Osteocyte (in vitro differentiated cells): ENCODE data around the gene LST1. TPM values are rescaled to one million over a fixed set of nuclear protein-coding genes. Genes with fewer than 3 reads are reported as not detected.
A peak's percentile ranks its signal among the peaks of the same experiment; 100 is the strongest.
"Not testable (repeated sequence)": the region's sequence is repeated elsewhere in the genome, so short reads cannot be mapped to it uniquely, and the experiment has no call there.

Source experiments
- DNase-seq: peaks from one replicate; pipeline ENCODE4 v3.0.0; 2021; ENCODE audit warnings: mixed read lengths; ENCODE audit not compliant: unreplicated experiment; ENCODE audit errors: extremely low spot score
- H3K27ac Mint-ChIP-seq: one replicate; pipeline ENCODE4 v1.8.0; 2021; ENCODE audit warnings: mild to moderate bottlenecking, mixed read lengths; ENCODE audit not compliant: unreplicated experiment
- H3K27me3 Mint-ChIP-seq: one replicate; pipeline ENCODE4 v1.8.0; 2021; ENCODE audit warnings: mixed read lengths; ENCODE audit not compliant: unreplicated experiment
- H3K36me3 Mint-ChIP-seq: one replicate; pipeline ENCODE4 v1.8.0; 2021; ENCODE audit warnings: mixed read lengths; ENCODE audit not compliant: unreplicated experiment
- H3K4me1 Mint-ChIP-seq: one replicate; pipeline ENCODE4 v1.8.0; 2021; ENCODE audit warnings: mixed read lengths; ENCODE audit not compliant: unreplicated experiment
- H3K4me3 Mint-ChIP-seq: one replicate; pipeline ENCODE4 v1.8.0; 2021; ENCODE audit warnings: mild to moderate bottlenecking, moderate library complexity, mixed read lengths; ENCODE audit not compliant: unreplicated experiment
- H3K9me3 Mint-ChIP-seq: one replicate; pipeline ENCODE4 v1.8.0; 2021; ENCODE audit warnings: mixed read lengths; ENCODE audit not compliant: unreplicated experiment
- total RNA-seq: library from RNA; stranded (reverse); gene quantifications from 2 replicates; pipeline ENCODE4 v1.2.1, GENCODE V29; 2021
- TF ChIP-seq, protein P1 (sequence below): fragments of 200-600 bp; sonication (generic); IDR thresholded peaks from 2 replicates; pipeline ENCODE4 v1.5.0; 2021; ENCODE audit warnings: antibody characterized with exemption, mild to moderate bottlenecking, moderate library complexity

LST1 gene
- total RNA-seq, 1 donor from 2014 or later = not detected

DNA sequence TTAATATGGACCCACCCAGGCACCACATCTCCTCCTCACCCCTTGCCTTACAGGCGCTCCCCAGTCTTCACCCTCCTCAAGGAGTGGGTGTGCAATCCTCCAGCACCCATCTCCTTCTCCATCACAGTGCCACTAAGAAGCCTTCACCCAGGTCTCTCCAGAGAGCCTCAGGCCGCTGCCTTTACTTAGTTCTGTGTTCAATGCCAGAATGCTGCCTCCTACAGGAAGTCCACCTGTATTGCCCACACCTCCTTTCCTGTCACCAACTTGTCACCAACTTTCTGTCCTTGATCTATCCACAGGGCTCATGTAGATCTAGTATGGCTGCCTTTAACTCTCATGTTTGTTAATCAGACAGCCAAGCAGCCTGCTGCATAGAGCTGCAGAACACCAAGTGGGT, 586 bp upstream of the LST1 start:
- TF ChIP-seq, protein P1, sequence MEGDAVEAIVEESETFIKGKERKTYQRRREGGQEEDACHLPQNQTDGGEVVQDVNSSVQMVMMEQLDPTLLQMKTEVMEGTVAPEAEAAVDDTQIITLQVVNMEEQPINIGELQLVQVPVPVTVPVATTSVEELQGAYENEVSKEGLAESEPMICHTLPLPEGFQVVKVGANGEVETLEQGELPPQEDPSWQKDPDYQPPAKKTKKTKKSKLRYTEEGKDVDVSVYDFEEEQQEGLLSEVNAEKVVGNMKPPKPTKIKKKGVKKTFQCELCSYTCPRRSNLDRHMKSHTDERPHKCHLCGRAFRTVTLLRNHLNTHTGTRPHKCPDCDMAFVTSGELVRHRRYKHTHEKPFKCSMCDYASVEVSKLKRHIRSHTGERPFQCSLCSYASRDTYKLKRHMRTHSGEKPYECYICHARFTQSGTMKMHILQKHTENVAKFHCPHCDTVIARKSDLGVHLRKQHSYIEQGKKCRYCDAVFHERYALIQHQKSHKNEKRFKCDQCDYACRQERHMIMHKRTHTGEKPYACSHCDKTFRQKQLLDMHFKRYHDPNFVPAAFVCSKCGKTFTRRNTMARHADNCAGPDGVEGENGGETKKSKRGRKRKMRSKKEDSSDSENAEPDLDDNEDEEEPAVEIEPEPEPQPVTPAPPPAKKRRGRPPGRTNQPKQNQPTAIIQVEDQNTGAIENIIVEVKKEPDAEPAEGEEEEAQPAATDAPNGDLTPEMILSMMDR = peak; percentile 40
- Mint-ChIP-seq H3K4me1 (peaks cover 11% of the 10 kb centered on the region), H3K9me3 (no peaks in the 10 kb centered on the region), H3K27me3 (no peaks in the 10 kb centered on the region), H3K27ac (no peak overlapping the region), H3K36me3 (no peaks in the 10 kb centered on the region), H3K4me3 (no peak overlapping the region)
- DNase-seq = no peak

DNA sequence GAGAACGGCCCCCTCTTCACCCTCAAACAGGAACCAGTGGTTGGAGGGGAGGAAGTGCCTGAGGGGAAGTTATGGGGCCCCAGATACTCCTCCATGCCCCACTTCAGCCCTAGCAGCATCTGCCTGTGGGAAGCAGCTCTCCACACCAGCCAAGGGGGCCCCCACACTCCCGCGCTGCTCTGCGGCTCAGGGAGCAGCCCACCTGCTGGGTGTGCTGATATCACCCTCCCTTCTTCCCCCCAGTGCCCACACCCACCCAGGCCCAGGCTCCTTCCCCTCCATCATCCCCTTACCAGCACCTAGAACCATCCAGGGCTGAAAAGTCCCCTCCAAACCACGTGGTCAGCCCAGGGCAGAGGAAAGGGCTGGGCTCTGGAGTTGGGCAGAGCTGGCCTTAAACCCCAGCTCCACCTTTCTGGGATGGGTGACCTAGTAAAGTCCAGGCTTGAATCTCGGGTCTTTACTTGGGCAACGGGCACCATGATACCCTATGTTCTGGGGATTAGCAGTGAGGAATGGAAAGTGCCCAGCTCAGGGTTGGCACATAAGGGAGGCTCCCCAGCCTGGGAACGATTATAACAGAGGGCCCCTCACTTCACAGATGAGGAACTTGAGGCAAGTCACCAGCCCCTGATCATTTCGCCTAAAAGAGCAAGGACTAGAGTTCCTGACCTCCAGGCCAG, 663 bp downstream of the LST1 start:
- Mint-ChIP-seq H3K4me3 (no peak overlapping the region), H3K27ac (no peak overlapping the region), H3K9me3 (no peaks in the 10 kb centered on the region), H3K36me3 (no peaks in the 10 kb centered on the region), H3K27me3 (no peaks in the 10 kb centered on the region), H3K4me1 (peaks cover 2% of the 10 kb centered on the region)
- TF ChIP-seq, protein P1 = no peak
- no peak for DNase-seq

DNA sequence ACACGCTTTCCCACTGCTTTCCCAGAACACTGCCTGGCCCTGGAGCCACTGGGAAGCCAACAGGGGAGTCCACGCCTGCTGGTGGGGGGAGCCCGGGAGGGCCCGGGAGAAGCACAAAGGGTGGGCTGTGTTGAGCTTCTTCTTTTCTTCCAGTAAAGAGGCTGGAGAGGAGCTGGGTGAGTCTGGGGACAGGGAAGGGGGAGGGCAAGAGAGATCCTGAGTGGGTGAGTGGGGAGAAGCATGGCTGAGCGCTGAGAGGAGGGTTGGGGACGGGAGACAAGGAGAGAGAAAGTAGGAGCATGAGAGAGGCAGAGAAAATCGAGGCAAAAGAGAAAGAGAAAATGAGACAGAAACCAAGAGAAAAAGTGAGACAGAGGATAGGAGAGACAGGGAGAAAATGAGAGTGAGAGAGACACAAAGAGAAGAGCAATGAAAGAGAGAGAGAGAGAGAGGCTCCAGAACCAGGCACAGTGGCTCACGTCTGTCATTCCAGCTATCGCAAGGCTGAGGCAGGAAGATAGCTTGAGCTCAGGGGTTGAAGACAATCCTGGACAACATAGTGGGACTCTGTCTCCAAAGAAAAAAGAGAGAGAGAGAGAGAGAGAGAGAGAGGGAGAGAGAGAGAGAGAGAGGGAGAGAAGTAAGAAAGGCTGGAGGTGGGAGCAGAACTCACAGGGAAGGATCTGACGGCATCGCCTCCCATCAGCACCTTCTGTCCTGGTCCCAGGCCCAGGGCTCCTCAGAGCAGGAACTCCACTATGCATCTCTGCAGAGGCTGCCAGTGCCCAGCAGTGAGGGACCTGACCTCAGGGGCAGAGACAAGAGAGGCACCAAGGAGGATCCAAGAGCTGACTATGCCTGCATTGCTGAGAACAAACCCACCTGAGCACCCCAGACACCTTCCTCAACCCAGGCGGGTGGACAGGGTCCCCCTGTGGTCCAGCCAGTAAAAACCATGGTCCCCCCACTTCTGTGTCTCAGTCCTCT, 2.0 kb downstream of the LST1 start:
- no peaks in the 10 kb centered on the region for H3K36me3 Mint-ChIP-seq
- no peaks in the 10 kb centered on the region for H3K4me1 Mint-ChIP-seq
- no peaks in the 10 kb centered on the region for H3K27me3 Mint-ChIP-seq
- no peaks in the 10 kb centered on the region for H3K9me3 Mint-ChIP-seq
- no peak overlapping the region for H3K27ac Mint-ChIP-seq
- TF ChIP-seq, protein P1 = no peak
- no peak for DNase-seq
- no peak overlapping the region for H3K4me3 Mint-ChIP-seq

DNA sequence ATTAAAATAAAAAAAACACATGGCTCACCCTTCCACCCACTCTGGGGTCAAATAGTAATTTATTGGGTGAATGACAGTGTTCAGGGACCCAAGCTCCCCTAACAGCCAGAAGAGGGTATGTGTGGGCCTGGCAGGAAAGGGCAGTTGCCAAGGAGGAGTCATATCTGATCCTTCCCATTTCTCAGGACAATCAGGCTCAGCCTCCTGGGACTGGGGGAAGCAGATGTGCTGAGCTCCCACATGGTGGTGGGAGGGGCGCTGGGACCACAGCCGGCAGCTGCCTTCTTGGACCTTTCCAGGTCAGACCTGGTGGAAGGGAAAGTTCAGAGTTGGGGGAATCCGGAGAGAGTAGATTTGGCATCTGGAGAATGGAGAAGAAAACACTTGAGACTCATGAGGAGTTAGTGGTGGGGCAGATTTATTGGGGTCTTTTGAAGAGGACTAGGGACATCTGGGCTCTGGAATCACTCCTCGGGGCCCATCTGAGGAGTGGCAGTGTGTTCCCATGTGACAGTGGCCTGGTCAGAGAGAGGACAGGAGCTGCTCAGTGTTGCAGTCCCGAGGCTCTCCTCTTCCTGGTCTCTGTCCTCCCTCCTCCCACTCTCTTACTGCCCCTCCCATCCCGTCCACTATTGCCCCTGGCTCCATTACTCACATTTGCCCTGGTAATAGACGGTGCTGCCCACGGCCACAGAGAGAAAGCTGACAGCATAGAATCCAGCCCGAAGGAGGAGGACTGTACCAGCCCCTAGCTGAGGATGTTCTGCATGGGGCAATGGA, 3.0 kb downstream of the LST1 start:
- no peaks in the 10 kb centered on the region for H3K27me3 Mint-ChIP-seq
- no peak overlapping the region for H3K4me3 Mint-ChIP-seq
- no peaks in the 10 kb centered on the region for H3K36me3 Mint-ChIP-seq
- H3K4me1 Mint-ChIP-seq = no peaks in the 10 kb centered on the region
- TF ChIP-seq, protein P1 = no peak
- DNase-seq = no peak
- no peak overlapping the region for H3K27ac Mint-ChIP-seq
- H3K9me3 Mint-ChIP-seq = no peaks in the 10 kb centered on the region

DNA sequence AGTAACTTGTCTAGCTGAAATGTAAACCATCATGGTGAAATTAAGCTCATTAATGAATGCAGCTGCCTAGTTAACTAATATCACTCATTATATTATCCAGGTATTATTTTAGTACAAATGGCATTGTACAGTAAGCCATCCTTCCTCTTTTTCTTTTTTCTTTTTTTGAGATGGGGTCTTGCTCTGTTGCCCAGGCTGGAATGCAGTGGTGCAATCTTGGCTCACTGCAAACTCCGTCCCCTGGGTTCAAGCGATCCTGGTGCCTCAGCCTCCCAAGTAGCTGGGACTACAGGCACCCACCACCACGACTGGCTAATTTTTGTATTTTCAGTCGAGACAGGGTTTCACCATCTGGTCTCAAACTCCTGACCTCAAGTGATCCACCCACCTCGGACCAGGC, 4.6 kb downstream of the LST1 start:
- H3K27me3 Mint-ChIP-seq, H3K9me3 Mint-ChIP-seq, H3K4me1 Mint-ChIP-seq, H3K27ac Mint-ChIP-seq, DNase-seq, H3K36me3 Mint-ChIP-seq, H3K4me3 Mint-ChIP-seq: not testable (repeated sequence)
